Tibial nerve (tissue), 4 donors: ENCODE results near the gene MDFIC. TPM values are rescaled to one million over a fixed set of nuclear protein-coding genes. Genes with fewer than 3 reads are reported as not detected.

Source experiments
- DNase-seq, 2 donors: peaks; one replicate each; pipeline ENCODE4 v3.0.0-alpha.2; 2019; ENCODE audit warnings: low spot score in 2 of 2
- H3K27ac ChIP-seq, 4 donors: fragments of 200-600 bp; sonication (generic) in 3 of 4; one replicate each; pipeline ENCODE4 v1.5.1; 2017 to 2019; ENCODE audit warnings: mild to moderate bottlenecking in 1 of 4
- H3K27me3 ChIP-seq, 2 donors: fragments of 200-600 bp; sonication (generic) in 1 of 2; one replicate each; pipeline versions ENCODE4 v1.5.1 to v1.6.0; 2017 to 2019
- H3K36me3 ChIP-seq, 3 donors: fragments of 200-600 bp; sonication (generic); one replicate each; pipeline ENCODE4 v1.5.1; 2018 to 2019
- H3K4me1 ChIP-seq, 4 donors: fragments of 200-600 bp; sonication (generic) in 3 of 4; one replicate each; pipeline ENCODE4 v1.5.1; 2017 to 2019
- H3K4me3 ChIP-seq, 4 donors: fragments of 200-600 bp; sonication (generic) in 3 of 4; one replicate each; pipeline ENCODE4 v1.5.1; 2017 to 2019; ENCODE audit warnings: mild to moderate bottlenecking in 1 of 4, moderate library complexity in 1 of 4
- H3K9me3 ChIP-seq, 4 donors: fragments of 200-600 bp; sonication (generic) in 3 of 4; one replicate each; pipeline ENCODE4 v1.5.1; 2017 to 2019
- EP300 ChIP-seq, 2 donors: sonication (generic); formaldehyde crosslinking; IDR thresholded peaks; one replicate each; pipeline ENCODE4 v1.6.1; 2017; ENCODE audit warnings: antibody characterized with exemption in 2 of 2, mild to moderate bottlenecking in 1 of 2
- POLR2A ChIP-seq, 2 donors: fragments of 450-650 bp; IDR thresholded peaks; one replicate each; pipeline ENCODE4 v1.6.1; 2017; ENCODE audit warnings: antibody characterized with exemption in 2 of 2, mild to moderate bottlenecking in 2 of 2, moderate library complexity in 2 of 2
- whole genome bisulfite sequencing, 2 donors: methylation state at CpG; one replicate each; pipeline ENCODE4 v1.1.5; 2018; 5-methylcytosine and 5-hydroxymethylcytosine counted together
- total RNA-seq, 4 donors: library from RNA; depleted of rRNA; stranded (reverse); fragments of >200 nt; gene quantifications; one replicate each; pipeline ENCODE4 v1.1.0, GENCODE V29; 2016
- TF ChIP-seq, protein P1 (sequence below), 5 experiments: fragments of 200-600 bp in 3 of 5; fragments of 450-650 bp in 2 of 5; sonication (generic) in 3 of 5; IDR thresholded peaks; one replicate each; pipeline ENCODE4 v1.5.1; 2016 to 2019; ENCODE audit warnings: antibody characterized with exemption in 5 of 5, mild to moderate bottlenecking in 3 of 5, moderate library complexity in 2 of 5

The MDFIC gene
- total RNA-seq, 4 donors from 2014 or later, result 41.2 to 72.2 (median 67.4) TPM

GRCh38 chr7:114976666-114977065 is 54.8 kb downstream of the MDFIC start:
- Histone ChIP-seq H3K27ac (no peak overlapping the region), H3K36me3 (peaks cover 0 to 7% (median 0%) of the 10 kb centered on the region in 3 donors), H3K27me3 (no peaks in the 10 kb centered on the region), H3K4me3 (no peak overlapping the region), H3K4me1 (peaks cover 0 to 39% (median 11%) of the 10 kb centered on the region in 4 donors), H3K9me3 (no peaks in the 10 kb centered on the region)
- WGBS, 2 donors, result 74 to 81% methylated on average over 4 of the region's 4 CpGs
- DNase-seq, result no peak
- TF ChIP-seq POLR2A (IDR thresholded peaks at IDR 0.05) (no peak), EP300 (IDR thresholded peaks at IDR 0.05) (no peak)
- TF ChIP-seq, protein P1, sequence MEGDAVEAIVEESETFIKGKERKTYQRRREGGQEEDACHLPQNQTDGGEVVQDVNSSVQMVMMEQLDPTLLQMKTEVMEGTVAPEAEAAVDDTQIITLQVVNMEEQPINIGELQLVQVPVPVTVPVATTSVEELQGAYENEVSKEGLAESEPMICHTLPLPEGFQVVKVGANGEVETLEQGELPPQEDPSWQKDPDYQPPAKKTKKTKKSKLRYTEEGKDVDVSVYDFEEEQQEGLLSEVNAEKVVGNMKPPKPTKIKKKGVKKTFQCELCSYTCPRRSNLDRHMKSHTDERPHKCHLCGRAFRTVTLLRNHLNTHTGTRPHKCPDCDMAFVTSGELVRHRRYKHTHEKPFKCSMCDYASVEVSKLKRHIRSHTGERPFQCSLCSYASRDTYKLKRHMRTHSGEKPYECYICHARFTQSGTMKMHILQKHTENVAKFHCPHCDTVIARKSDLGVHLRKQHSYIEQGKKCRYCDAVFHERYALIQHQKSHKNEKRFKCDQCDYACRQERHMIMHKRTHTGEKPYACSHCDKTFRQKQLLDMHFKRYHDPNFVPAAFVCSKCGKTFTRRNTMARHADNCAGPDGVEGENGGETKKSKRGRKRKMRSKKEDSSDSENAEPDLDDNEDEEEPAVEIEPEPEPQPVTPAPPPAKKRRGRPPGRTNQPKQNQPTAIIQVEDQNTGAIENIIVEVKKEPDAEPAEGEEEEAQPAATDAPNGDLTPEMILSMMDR (IDR thresholded peaks at IDR 0.05), result no peak

DNA sequence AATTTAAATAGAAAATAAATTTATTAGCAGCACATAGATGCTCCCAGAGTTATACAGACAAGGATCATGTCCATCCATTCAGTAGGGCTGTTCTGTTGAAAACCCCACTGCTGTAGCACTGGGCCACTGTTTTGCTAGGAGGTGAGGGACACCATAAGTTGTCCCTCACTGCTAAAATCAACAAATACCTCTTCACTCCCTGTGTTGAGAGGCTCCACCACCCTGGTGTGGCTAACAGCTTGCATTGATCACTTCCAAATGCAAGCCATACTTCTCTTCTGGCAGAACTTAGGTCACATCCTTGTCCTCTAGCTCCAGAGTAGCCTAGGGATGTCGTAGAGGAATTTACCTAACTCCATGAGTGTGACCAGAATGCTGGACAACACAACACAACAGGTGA is 55.4 kb downstream of the MDFIC start:
- Histone ChIP-seq H3K36me3 (peaks cover 0 to 7% (median 0%) of the 10 kb centered on the region in 3 donors), H3K9me3 (no peaks in the 10 kb centered on the region), H3K4me1 (peaks cover 0 to 35% (median 8%) of the 10 kb centered on the region in 4 donors), H3K4me3 (no peak overlapping the region), H3K27me3 (no peaks in the 10 kb centered on the region), H3K27ac (no peak overlapping the region)
- WGBS, 2 donors, result 88 to 94% methylated on average over 1 of the region's 1 CpG
- TF ChIP-seq POLR2A (IDR thresholded peaks at IDR 0.05) (no peak), EP300 (IDR thresholded peaks at IDR 0.05) (no peak)
- TF ChIP-seq, protein P1 (IDR thresholded peaks at IDR 0.05), result no peak
- DNase-seq, result no peak

DNA sequence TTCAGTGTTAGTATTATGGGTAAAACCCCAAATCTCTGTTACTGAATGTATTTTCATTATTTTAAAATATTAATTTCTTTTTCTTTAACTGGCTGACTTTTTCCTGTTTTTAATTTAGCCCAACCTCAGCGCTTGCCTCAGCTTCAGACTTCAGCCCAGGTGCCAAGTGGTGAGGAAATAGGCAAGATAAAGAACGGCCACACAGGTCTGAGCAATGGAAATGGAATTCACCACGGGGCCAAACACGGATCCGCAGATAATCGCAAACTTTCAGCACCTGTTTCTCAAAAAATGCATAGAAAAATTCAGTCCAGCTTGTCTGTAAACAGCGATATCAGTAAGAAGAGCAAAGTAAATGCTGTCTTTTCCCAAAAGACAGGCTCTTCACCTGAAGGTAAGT is 57.5 kb downstream of the MDFIC start:
- TF ChIP-seq EP300 (IDR thresholded peaks at IDR 0.05) (peak in 1 of 2 donors; percentile 66), POLR2A (IDR thresholded peaks at IDR 0.05) (no peak)
- H3K4me1 ChIP-seq, result peaks cover 0 to 19% (median 1%) of the 10 kb centered on the region in 4 donors
- WGBS, 2 donors, result 58 to 65% methylated on average over 7 of the region's 7 CpGs
- H3K4me3 ChIP-seq, result no peak overlapping the region
- peaks cover 0 to 10% (median 0%) of the 10 kb centered on the region in 3 donors for H3K36me3 ChIP-seq
- H3K27ac ChIP-seq, result no peak overlapping the region
- no peaks in the 10 kb centered on the region for H3K9me3 ChIP-seq
- no peaks in the 10 kb centered on the region for H3K27me3 ChIP-seq
- peak in 1 of 2 donors; percentile 63 for DNase-seq

- H3K4me1 ChIP-seq, result peaks cover 0 to 17% (median 2%) of the 10 kb centered on the region in 4 donors
- peaks cover 0 to 10% (median 0%) of the 10 kb centered on the region in 3 donors for H3K36me3 ChIP-seq
- no peaks in the 10 kb centered on the region for H3K27me3 ChIP-seq
- no peak overlapping the region for H3K4me3 ChIP-seq
- TF ChIP-seq, protein P1 (IDR thresholded peaks at IDR 0.05), result no peak
- TF ChIP-seq POLR2A (IDR thresholded peaks at IDR 0.05) (no peak), EP300 (IDR thresholded peaks at IDR 0.05) (no peak)
- no peak for DNase-seq
- no peaks in the 10 kb centered on the region for H3K9me3 ChIP-seq
- H3K27ac ChIP-seq, result no peak overlapping the region
- WGBS, 2 donors, result 75 to 76% methylated on average over 4 of the region's 4 CpGs
These were observed 58.1 kb downstream of the MDFIC start for GRCh38 chr7:114979803-114980507.

- Histone ChIP-seq H3K4me1 (peaks cover 0 to 14% (median 5%) of the 10 kb centered on the region in 4 donors), H3K27ac (no peak overlapping the region), H3K4me3 (no peak overlapping the region), H3K36me3 (peaks cover 0 to 10% (median 0%) of the 10 kb centered on the region in 3 donors), H3K9me3 (no peaks in the 10 kb centered on the region), H3K27me3 (no peaks in the 10 kb centered on the region)
- TF ChIP-seq POLR2A (IDR thresholded peaks at IDR 0.05) (no peak), EP300 (IDR thresholded peaks at IDR 0.05) (no peak)
- TF ChIP-seq, protein P1 (IDR thresholded peaks at IDR 0.05), result no peak
- no peak for DNase-seq
- 83 to 93% methylated on average over 2 of the region's 2 CpGs for WGBS, 2 donors
These were observed 59.4 kb downstream of the MDFIC start for GRCh38 chr7:114981323-114981722.
